Measurements from ENCODE around the gene COX7A2L.

The COX7A2L gene

DNA sequence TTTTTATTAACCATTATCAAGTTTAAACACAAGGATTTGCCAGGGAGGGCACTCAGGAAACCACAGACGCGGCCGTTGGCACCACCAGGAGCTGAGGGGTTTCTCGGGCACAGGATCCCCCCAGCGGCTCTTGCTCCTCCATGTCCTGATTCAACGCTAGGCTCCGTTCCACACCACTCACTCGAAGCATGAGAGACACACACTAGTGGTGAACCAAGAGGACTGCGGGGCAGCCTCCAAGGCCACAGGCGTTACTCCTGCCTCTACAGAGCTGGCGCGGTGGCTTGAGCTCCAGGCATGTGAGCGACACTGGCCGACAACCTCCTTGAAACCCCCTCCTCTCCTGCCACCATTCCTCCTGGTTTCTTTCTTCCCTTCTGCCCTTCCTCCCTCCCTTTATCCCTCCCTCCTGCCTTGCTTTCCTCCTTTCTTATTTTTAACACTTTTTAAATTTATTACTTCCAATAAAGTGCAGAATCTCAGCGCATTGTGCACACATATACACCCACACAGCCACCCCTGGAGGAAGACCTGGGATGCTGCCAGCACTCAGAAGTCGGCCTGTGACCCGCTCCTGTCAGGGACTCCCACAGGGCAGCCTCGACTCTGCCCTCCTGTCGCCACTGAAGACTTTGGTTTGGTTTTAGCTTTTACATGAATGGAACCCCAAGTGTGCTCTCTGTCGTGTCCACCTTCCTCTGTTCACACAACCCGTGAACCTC lies 21.7 kb downstream of the COX7A2L start:
- TF ChIP-seq CEBPB (IDR thresholded peaks at IDR 0.05), result no peak
- TF ChIP-seq ZBTB7A (IDR thresholded peaks at IDR 0.05; ENCODE audit: low read depth), result no peak
- no peak for TF ChIP-seq NFIC (IDR thresholded peaks at IDR 0.05)
- TF ChIP-seq TAF1 (IDR thresholded peaks at IDR 0.05; ENCODE audit: low read depth), result no peak
- no peak for TF ChIP-seq FOXM1 (IDR thresholded peaks at IDR 0.05; ENCODE audit: borderline replicate concordance, low read depth)
- TF ChIP-seq, protein P1, sequence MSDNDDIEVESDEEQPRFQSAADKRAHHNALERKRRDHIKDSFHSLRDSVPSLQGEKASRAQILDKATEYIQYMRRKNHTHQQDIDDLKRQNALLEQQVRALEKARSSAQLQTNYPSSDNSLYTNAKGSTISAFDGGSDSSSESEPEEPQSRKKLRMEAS (IDR thresholded peaks at IDR 0.05), result no peak
- TF ChIP-seq YY1 (IDR thresholded peaks at IDR 0.05; ENCODE audit: low read depth), result no peak
- TF ChIP-seq, protein P2, sequence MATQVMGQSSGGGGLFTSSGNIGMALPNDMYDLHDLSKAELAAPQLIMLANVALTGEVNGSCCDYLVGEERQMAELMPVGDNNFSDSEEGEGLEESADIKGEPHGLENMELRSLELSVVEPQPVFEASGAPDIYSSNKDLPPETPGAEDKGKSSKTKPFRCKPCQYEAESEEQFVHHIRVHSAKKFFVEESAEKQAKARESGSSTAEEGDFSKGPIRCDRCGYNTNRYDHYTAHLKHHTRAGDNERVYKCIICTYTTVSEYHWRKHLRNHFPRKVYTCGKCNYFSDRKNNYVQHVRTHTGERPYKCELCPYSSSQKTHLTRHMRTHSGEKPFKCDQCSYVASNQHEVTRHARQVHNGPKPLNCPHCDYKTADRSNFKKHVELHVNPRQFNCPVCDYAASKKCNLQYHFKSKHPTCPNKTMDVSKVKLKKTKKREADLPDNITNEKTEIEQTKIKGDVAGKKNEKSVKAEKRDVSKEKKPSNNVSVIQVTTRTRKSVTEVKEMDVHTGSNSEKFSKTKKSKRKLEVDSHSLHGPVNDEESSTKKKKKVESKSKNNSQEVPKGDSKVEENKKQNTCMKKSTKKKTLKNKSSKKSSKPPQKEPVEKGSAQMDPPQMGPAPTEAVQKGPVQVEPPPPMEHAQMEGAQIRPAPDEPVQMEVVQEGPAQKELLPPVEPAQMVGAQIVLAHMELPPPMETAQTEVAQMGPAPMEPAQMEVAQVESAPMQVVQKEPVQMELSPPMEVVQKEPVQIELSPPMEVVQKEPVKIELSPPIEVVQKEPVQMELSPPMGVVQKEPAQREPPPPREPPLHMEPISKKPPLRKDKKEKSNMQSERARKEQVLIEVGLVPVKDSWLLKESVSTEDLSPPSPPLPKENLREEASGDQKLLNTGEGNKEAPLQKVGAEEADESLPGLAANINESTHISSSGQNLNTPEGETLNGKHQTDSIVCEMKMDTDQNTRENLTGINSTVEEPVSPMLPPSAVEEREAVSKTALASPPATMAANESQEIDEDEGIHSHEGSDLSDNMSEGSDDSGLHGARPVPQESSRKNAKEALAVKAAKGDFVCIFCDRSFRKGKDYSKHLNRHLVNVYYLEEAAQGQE (IDR thresholded peaks at IDR 0.05; ENCODE audit: low read depth), result no peak
- no peak for TF ChIP-seq TEAD4 (IDR thresholded peaks at IDR 0.05)
- TF ChIP-seq, protein P3, sequence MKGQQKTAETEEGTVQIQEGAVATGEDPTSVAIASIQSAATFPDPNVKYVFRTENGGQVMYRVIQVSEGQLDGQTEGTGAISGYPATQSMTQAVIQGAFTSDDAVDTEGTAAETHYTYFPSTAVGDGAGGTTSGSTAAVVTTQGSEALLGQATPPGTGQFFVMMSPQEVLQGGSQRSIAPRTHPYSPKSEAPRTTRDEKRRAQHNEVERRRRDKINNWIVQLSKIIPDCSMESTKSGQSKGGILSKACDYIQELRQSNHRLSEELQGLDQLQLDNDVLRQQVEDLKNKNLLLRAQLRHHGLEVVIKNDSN (IDR thresholded peaks at IDR 0.05), result no peak
- TF ChIP-seq EGR1 (IDR thresholded peaks at IDR 0.05), result no peak
- no peak for TF ChIP-seq TCF12 (IDR thresholded peaks at IDR 0.05; ENCODE audit: low read depth)
- no peak for TF ChIP-seq CREB1 (IDR thresholded peaks at IDR 0.05; ENCODE audit: low read depth)
- no peak for TF ChIP-seq RAD21 (IDR thresholded peaks at IDR 0.05; ENCODE audit: low read depth)
- TF ChIP-seq EP300 (IDR thresholded peaks at IDR 0.05; ENCODE audit: borderline replicate concordance), result no peak

DNA sequence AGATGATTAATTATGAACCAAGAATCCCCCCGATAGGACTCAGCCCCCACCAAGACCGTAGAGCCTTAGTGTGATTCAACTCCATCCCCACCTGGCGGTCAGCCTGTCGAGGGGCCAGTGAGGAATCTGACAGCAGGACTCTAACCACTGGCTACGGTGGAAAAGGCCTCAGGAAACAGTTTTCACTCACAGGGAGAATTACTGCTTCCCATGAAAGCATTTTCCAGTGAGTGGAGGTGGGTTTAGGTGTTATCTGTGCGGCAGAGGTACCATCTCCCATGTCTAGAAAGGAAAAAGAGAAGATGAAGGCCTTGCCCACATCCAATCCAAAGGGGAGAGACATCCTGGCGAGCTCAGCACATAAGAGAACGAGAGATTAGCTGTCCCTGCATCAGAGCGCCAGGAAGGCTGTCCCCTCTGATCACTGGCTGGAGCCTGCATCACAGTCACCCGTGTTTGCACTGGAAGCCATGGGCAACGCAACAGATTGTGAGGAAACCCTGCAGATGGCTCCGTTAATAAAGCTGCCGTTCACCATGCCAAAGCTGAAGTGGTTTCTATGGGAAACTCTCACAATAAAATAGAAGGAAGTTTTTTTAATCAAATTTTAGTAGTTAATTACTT lies 22.3 kb downstream of the COX7A2L start:
- TF ChIP-seq ZBTB7A (IDR thresholded peaks at IDR 0.05; ENCODE audit: low read depth), result no peak
- TF ChIP-seq TCF12 (IDR thresholded peaks at IDR 0.05; ENCODE audit: low read depth), result no peak
- TF ChIP-seq EP300 (IDR thresholded peaks at IDR 0.05; ENCODE audit: borderline replicate concordance), result no peak
- TF ChIP-seq FOXM1 (IDR thresholded peaks at IDR 0.05; ENCODE audit: borderline replicate concordance, low read depth), result no peak

DNA sequence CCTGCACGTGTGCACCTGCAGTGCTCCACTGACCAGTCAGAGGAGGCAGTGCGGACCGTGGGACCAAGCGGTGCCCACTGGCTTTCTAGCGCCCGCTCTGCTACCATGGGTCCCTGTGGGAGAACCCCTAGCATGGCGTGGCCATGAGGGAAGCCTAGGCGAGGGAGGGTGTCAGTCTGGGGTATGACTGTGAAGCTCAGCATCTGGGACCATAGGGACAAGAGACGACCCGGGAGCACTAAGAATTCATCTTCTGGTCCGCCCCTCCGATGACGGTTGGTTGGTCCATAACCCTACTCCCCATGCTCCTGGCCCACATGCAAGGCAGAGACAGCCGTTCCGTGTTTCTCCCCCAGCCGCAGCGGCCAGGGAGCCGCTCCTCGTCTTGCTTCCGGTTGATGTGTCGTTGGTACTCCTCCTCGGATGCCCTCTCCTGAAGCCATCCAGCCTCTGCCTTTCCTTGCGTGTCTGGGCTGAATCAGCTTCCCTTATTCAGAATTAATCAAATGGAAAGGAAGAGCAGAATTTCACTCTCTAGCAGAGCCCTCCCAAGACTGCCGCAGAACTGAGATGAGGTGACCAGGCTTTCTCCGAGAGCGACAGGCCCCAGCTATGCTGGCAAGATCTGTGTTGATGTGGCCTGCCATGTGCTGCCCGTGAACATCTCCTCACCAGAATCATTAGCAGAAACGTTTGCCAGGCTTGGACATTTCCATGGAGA lies 23.0 kb downstream of the COX7A2L start:
- TF ChIP-seq, protein P3 (IDR thresholded peaks at IDR 0.05), result no peak
- TF ChIP-seq, protein P1 (IDR thresholded peaks at IDR 0.05), result no peak
- no peak for TF ChIP-seq EP300 (IDR thresholded peaks at IDR 0.05; ENCODE audit: borderline replicate concordance)
- no peak for TF ChIP-seq NFIC (IDR thresholded peaks at IDR 0.05)
- TF ChIP-seq EGR1 (IDR thresholded peaks at IDR 0.05), result no peak
- TF ChIP-seq RAD21 (IDR thresholded peaks at IDR 0.05; ENCODE audit: low read depth), result no peak
- no peak for TF ChIP-seq FOXM1 (IDR thresholded peaks at IDR 0.05; ENCODE audit: borderline replicate concordance, low read depth)
- TF ChIP-seq CEBPB (IDR thresholded peaks at IDR 0.05), result no peak
- TF ChIP-seq TCF12 (IDR thresholded peaks at IDR 0.05; ENCODE audit: low read depth), result no peak
- no peak for TF ChIP-seq TEAD4 (IDR thresholded peaks at IDR 0.05)
- no peak for TF ChIP-seq CREB1 (IDR thresholded peaks at IDR 0.05; ENCODE audit: low read depth)
- TF ChIP-seq YY1 (IDR thresholded peaks at IDR 0.05; ENCODE audit: low read depth), result no peak
- no peak for TF ChIP-seq TAF1 (IDR thresholded peaks at IDR 0.05; ENCODE audit: low read depth)

DNA sequence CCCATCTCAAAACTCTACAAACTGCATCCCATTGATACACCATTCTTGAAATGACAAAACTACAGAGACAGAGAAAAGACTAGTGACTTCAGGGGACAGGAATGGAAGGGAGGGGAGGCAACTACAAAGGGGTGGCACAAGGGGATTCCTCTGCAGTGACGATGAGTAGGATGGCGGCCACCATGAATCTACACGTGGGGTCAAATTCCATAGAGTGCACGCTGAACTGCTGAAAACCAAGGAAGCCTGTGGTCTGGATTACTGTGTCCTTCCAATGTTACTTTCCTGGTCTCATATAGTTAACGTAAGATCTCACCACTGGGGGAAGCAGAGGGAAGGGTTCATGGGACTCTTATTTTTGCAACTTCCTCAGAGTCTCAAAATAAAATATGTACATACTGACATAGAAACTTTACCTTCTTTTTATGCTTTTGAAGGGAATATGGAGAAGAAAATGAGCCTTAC lies 23.6 kb downstream of the COX7A2L start:
- TF ChIP-seq, protein P2 (IDR thresholded peaks at IDR 0.05; ENCODE audit: low read depth), result no peak
- no peak for TF ChIP-seq TAF1 (IDR thresholded peaks at IDR 0.05; ENCODE audit: low read depth)
- no peak for TF ChIP-seq YY1 (IDR thresholded peaks at IDR 0.05; ENCODE audit: low read depth)
- TF ChIP-seq NFIC (IDR thresholded peaks at IDR 0.05), result no peak
- TF ChIP-seq EP300 (IDR thresholded peaks at IDR 0.05; ENCODE audit: borderline replicate concordance), result no peak
- no peak for TF ChIP-seq CEBPB (IDR thresholded peaks at IDR 0.05)
- TF ChIP-seq, protein P1 (IDR thresholded peaks at IDR 0.05), result no peak
- no peak for TF ChIP-seq FOXM1 (IDR thresholded peaks at IDR 0.05; ENCODE audit: borderline replicate concordance, low read depth)
- TF ChIP-seq TCF12 (IDR thresholded peaks at IDR 0.05; ENCODE audit: low read depth), result no peak
- no peak for TF ChIP-seq ZBTB7A (IDR thresholded peaks at IDR 0.05; ENCODE audit: low read depth)
- TF ChIP-seq TEAD4 (IDR thresholded peaks at IDR 0.05), result no peak
- no peak for TF ChIP-seq CREB1 (IDR thresholded peaks at IDR 0.05; ENCODE audit: low read depth)
- TF ChIP-seq EGR1 (IDR thresholded peaks at IDR 0.05), result no peak
- TF ChIP-seq RAD21 (IDR thresholded peaks at IDR 0.05; ENCODE audit: low read depth), result no peak
- TF ChIP-seq, protein P3 (IDR thresholded peaks at IDR 0.05), result no peak

Measured in Ishikawa (cell line).